Loucy (cell line): ENCODE data around the gene LIN28B.

Source experiments
- H2AFZ ChIP-seq: fragments of 200-600 bp; sonication (generic); 2 replicates; pipeline ENCODE4 v1.6.0; 2016; ENCODE audit warnings: antibody characterized with exemption, mild to moderate bottlenecking, low read length, moderate library complexity
- H3F3A ChIP-seq: fragments of 200-600 bp; 2 replicates; pipeline ENCODE4 v1.6.0; 2016; ENCODE audit warnings: antibody characterized with exemption, low read depth, mild to moderate bottlenecking
- H3K27me3 ChIP-seq: fragments of 200-600 bp; sonication (generic); 2 replicates; pipeline ENCODE4 v1.6.1; 2014; ENCODE audit warnings: low read length, mild to moderate bottlenecking; ENCODE audit not compliant: insufficient read depth, poor library complexity, severe bottlenecking
- H3K36me3 ChIP-seq: fragments of 200-600 bp; sonication (generic); 2 replicates; pipeline ENCODE4 v1.6.1; 2016; ENCODE audit warnings: low read length; ENCODE audit not compliant: insufficient read depth
- H3K4me1 ChIP-seq: fragments of 200-600 bp; sonication (generic); 2 replicates; pipeline ENCODE4 v1.5.1; 2014; ENCODE audit warnings: low read length, mild to moderate bottlenecking; ENCODE audit not compliant: insufficient read depth, poor library complexity, severe bottlenecking
- H3K4me2 ChIP-seq: fragments of 200-600 bp; sonication (generic); 2 replicates; pipeline ENCODE4 v1.6.0; 2014; ENCODE audit warnings: antibody characterized with exemption, low read length, low read depth, mild to moderate bottlenecking; ENCODE audit not compliant: poor library complexity, severe bottlenecking
- H3K4me3 ChIP-seq: fragments of 200-600 bp; sonication (generic); 2 replicates; pipeline ENCODE4 v1.5.1; 2014; ENCODE audit warnings: low read length, mild to moderate bottlenecking, mixed read lengths; ENCODE audit not compliant: poor library complexity, severe bottlenecking
- H3K79me2 ChIP-seq: fragments of 200-600 bp; sonication (generic); 2 replicates; pipeline ENCODE4 v1.6.1; 2014; ENCODE audit warnings: low read length; ENCODE audit not compliant: insufficient read depth
- H3K9ac ChIP-seq: fragments of 200-600 bp; sonication (generic); 2 replicates; pipeline ENCODE4 v1.6.0; 2014; ENCODE audit warnings: mild to moderate bottlenecking, low read depth, low read length, moderate library complexity; ENCODE audit not compliant: poor library complexity, severe bottlenecking
- H3K9me2 ChIP-seq: fragments of 200-600 bp; sonication (generic); replicated peaks from 2 replicates; pipeline ENCODE4 v1.6.1; 2016; ENCODE audit warnings: low read depth, low read length, mixed read lengths
- H3K9me3 ChIP-seq: fragments of 200-600 bp; sonication (generic); 2 replicates; pipeline ENCODE4 v1.6.1; 2014; ENCODE audit warnings: mild to moderate bottlenecking, antibody characterized with exemption, low read length, low read depth; ENCODE audit not compliant: insufficient read depth
- H4K20me1 ChIP-seq: fragments of 200-600 bp; sonication (generic); 2 replicates; pipeline ENCODE4 v1.6.0; 2014; ENCODE audit warnings: antibody characterized with exemption, low read length, mild to moderate bottlenecking; ENCODE audit not compliant: insufficient read depth, poor library complexity, severe bottlenecking
- CTCF ChIP-seq: fragments of 200-600 bp; sonication (generic); conservative IDR thresholded peaks from 2 replicates; pipeline ENCODE4 v1.5.1; 2014; ENCODE audit warnings: mild to moderate bottlenecking, antibody characterized with exemption, low read length
- EZH2phosphoT487 ChIP-seq: fragments of 200-600 bp; IDR thresholded peaks from 2 replicates; pipeline ENCODE4 v1.6.1; 2018; ENCODE audit warnings: antibody characterized with exemption, mild to moderate bottlenecking, moderate library complexity, borderline replicate concordance

The LIN28B gene

GRCh38 chr6:104969108-104969507, 12.2 kb downstream of the LIN28B start:
- no peaks in the 10 kb centered on the region for H3K36me3 ChIP-seq
- no peak overlapping the region for H3K4me3 ChIP-seq
- H3K4me1 ChIP-seq, result peaks cover 23% of the 10 kb centered on the region
- no peak for TF ChIP-seq EZH2phosphoT487
- TF ChIP-seq CTCF, result no peak
- H3K9ac ChIP-seq, result no peak overlapping the region
- H3F3A ChIP-seq, result 0 out of 2 replicates have a peak, but pooled peaks cover 2% of the 10 kb centered on the region
- no peak overlapping the region for H2AFZ ChIP-seq
- H3K79me2 ChIP-seq, result peaks cover 46% of the 10 kb centered on the region
- H3K27me3 ChIP-seq, result no peaks in the 10 kb centered on the region
- H3K9me3 ChIP-seq, result no peaks in the 10 kb centered on the region
- H3K9me2 ChIP-seq, result no peaks in the 10 kb centered on the region
- no peak overlapping the region for H3K4me2 ChIP-seq
- peaks cover 44% of the 10 kb centered on the region for H4K20me1 ChIP-seq

GRCh38 chr6:104969785-104970581, 13.1 kb downstream of the LIN28B start:
- peak overlapping the region; percentile 61 for H3K4me3 ChIP-seq
- H3K79me2 ChIP-seq, result peaks cover 40% of the 10 kb centered on the region
- 0 out of 2 replicates have a peak, but pooled peaks cover 2% of the 10 kb centered on the region for H3F3A ChIP-seq
- H4K20me1 ChIP-seq, result peaks cover 44% of the 10 kb centered on the region
- no peaks in the 10 kb centered on the region for H3K9me2 ChIP-seq
- TF ChIP-seq CTCF, result no peak
- no peak for TF ChIP-seq EZH2phosphoT487
- peaks cover 19% of the 10 kb centered on the region for H3K4me1 ChIP-seq
- no peaks in the 10 kb centered on the region for H3K9me3 ChIP-seq
- H3K4me2 ChIP-seq, result peak overlapping the region; percentile 64
- no peak overlapping the region for H3K9ac ChIP-seq
- no peaks in the 10 kb centered on the region for H3K27me3 ChIP-seq
- H3K36me3 ChIP-seq, result no peaks in the 10 kb centered on the region
- peak overlapping the region; percentile 59; the same call in 1 of the 2 replicates for H2AFZ ChIP-seq

- Histone ChIP-seq H3F3A (0 out of 2 replicates have a peak, but pooled peaks cover 2% of the 10 kb centered on the region), H2AFZ (no peak overlapping the region), H3K9me3 (no peaks in the 10 kb centered on the region), H3K4me1 (peaks cover 19% of the 10 kb centered on the region), H3K9ac (no peak overlapping the region), H3K36me3 (no peaks in the 10 kb centered on the region), H3K79me2 (peaks cover 42% of the 10 kb centered on the region), H3K27me3 (no peaks in the 10 kb centered on the region), H3K9me2 (no peaks in the 10 kb centered on the region), H4K20me1 (peaks cover 40% of the 10 kb centered on the region), H3K4me3 (no peak overlapping the region), H3K4me2 (no peak overlapping the region)
- no peak for TF ChIP-seq EZH2phosphoT487
- TF ChIP-seq CTCF, result no peak
Observed at GRCh38 chr6:104973404-104973803, 16.5 kb downstream of the LIN28B start.
